Stimulated activated CD4-positive, alpha-beta T cell treated with anti-CD3 and anti-CD28 coated beads, Interleukin-1b, Interleukin-23, amount 100 ng/mL, for 48 hours (primary cell): ENCODE results near the gene TYRO3.

Experiments used
- DNase-seq: peaks from one replicate; pipeline ENCODE4 v3.0.0-alpha.2; 2020

TYRO3 gene

GRCh38 chr15:41558400-41559238 is at the start of gene TYRO3:
TSS of gene TYRO3 (plus strand) at chr15:41559212. CDS start at chr15:41559258, 46 bp downstream.
- DNase-seq = peak; percentile 64

GRCh38 chr15:41510728-41511127 is 48.3 kb upstream of the TYRO3 start:
- no peak for DNase-seq

GRCh38 chr15:41511331-41511898 is 47.6 kb upstream of the TYRO3 start:
- no peak for DNase-seq

- DNase-seq = no peak
Measured at GRCh38 chr15:41511899-41512369, 47.1 kb upstream of the TYRO3 start.

- no peak for DNase-seq
Measured at GRCh38 chr15:41512512-41512939, 46.5 kb upstream of the TYRO3 start.

- DNase-seq = no peak
Measured at GRCh38 chr15:41512940-41513505, 46.0 kb upstream of the TYRO3 start.

- DNase-seq = no peak
Measured at GRCh38 chr15:41513506-41514227, 45.3 kb upstream of the TYRO3 start, which contains the start of gene LTK. TSS of gene LTK (minus strand) at chr15:41513827. CDS start at chr15:41513709, 118 bp downstream.

- no peak for DNase-seq
Measured at GRCh38 chr15:41517895-41518449, 41.0 kb upstream of the TYRO3 start.

GRCh38 chr15:41520636-41521035 is 38.4 kb upstream of the TYRO3 start:
- no peak for DNase-seq

GRCh38 chr15:41521614-41522013 is 37.4 kb upstream of the TYRO3 start:
- DNase-seq = no peak

- no peak for DNase-seq
Measured at GRCh38 chr15:41523097-41523496, 35.9 kb upstream of the TYRO3 start.

GRCh38 chr15:41530363-41530956 is 28.6 kb upstream of the TYRO3 start:
- no peak for DNase-seq

GRCh38 chr15:41535544-41535943 is 23.5 kb upstream of the TYRO3 start:
- no peak for DNase-seq

GRCh38 chr15:41536866-41537265 is 22.1 kb upstream of the TYRO3 start:
- no peak for DNase-seq

GRCh38 chr15:41543521-41543870 is 15.5 kb upstream of the TYRO3 start:
- DNase-seq = no peak

- no peak for DNase-seq
Measured at GRCh38 chr15:41544650-41545015, 14.4 kb upstream of the TYRO3 start.

GRCh38 chr15:41545218-41545617 is 13.8 kb upstream of the TYRO3 start:
- DNase-seq = no peak

GRCh38 chr15:41546851-41547786 is 11.9 kb upstream of the TYRO3 start:
- DNase-seq = no peak

- no peak for DNase-seq
Measured at GRCh38 chr15:41550066-41550775, 8.8 kb upstream of the TYRO3 start.

GRCh38 chr15:41553731-41554130 is 5.3 kb upstream of the TYRO3 start:
- DNase-seq = no peak

- no peak for DNase-seq
Measured at GRCh38 chr15:41554343-41554742, 4.7 kb upstream of the TYRO3 start.
